ENCODE data around the gene HMGA1. TPM values are rescaled to one million over a fixed set of nuclear protein-coding genes. Genes with fewer than 3 reads are reported as not detected.

The HMGA1 gene
- total RNA-seq, 1 experiment from 2014 or later: 2,446 TPM

DNA sequence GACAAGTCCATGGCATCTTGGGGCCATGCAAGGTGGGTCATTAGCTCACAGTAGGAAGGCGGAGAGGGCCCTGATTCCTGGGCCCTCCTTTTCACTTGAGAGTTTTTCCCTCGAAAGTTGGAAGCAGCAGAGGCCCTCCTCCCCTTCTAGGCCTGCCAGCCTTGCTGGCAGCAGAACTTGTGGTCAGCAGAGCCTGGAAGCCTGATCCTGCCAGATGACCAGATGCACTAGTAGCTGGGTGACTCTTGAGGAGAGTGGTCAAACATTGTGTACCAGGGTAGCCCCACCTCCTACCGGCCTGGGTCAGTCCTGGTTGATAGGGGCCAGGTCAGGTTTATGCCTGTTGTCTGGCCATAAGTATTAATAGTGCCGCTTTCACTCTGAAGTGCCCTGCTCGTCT, 3.8 kb upstream of the HMGA1 start:
- no peaks in the 10 kb centered on the region for H3K36me3 Mint-ChIP-seq
- no peaks in the 10 kb centered on the region for H3K27me3 Mint-ChIP-seq (ENCODE audit: low read depth)
- no peak for DNase-seq (ENCODE audit: low spot score)
- ChIA-PET CTCF (interaction anchor here (1.2 to 1.5 kb wide), 4 partner anchors 17 to 69 kb away, joined by 3 to 10 read pairs (median 4); no protein-coding TSS in a partner anchor), POLR2A (interaction anchor here (1.0 to 2.5 kb wide), 4 partner anchors 9 to 31 kb away, joined by 3 to 17 read pairs (median 6); partner anchors contain the start of gene SMIM29)
- no peak for TF ChIP-seq TP53 (CRISPR knock-in tag; IDR thresholded peaks at IDR 0.05)
- TF ChIP-seq ZNF219 (CRISPR knock-in tag; IDR thresholded peaks at IDR 0.05; ENCODE audit: borderline replicate concordance): no peak
- no peak for TF ChIP-seq ZNF532 (CRISPR knock-in tag; IDR thresholded peaks at IDR 0.05; ENCODE audit: borderline replicate concordance)
- TF ChIP-seq, protein P1, sequence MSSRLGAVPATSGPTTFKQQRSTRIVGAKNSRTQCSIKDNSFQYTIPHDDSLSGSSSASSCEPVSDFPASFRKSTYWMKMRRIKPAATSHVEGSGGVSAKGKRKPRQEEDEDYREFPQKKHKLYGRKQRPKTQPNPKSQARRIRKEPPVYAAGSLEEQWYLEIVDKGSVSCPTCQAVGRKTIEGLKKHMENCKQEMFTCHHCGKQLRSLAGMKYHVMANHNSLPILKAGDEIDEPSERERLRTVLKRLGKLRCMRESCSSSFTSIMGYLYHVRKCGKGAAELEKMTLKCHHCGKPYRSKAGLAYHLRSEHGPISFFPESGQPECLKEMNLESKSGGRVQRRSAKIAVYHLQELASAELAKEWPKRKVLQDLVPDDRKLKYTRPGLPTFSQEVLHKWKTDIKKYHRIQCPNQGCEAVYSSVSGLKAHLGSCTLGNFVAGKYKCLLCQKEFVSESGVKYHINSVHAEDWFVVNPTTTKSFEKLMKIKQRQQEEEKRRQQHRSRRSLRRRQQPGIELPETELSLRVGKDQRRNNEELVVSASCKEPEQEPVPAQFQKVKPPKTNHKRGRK (CRISPR knock-in tag; IDR thresholded peaks at IDR 0.05; ENCODE audit: borderline replicate concordance): no peak
- TF ChIP-seq FOXJ3 (CRISPR knock-in tag; IDR thresholded peaks at IDR 0.05; ENCODE audit: borderline replicate concordance): no peak
- no peak for TF ChIP-seq CREB1 (CRISPR knock-in tag; IDR thresholded peaks at IDR 0.05)
- TF ChIP-seq ZNF317 (CRISPR knock-in tag; IDR thresholded peaks at IDR 0.05; ENCODE audit: borderline replicate concordance, low read depth): no peak
- TF ChIP-seq, protein P2, sequence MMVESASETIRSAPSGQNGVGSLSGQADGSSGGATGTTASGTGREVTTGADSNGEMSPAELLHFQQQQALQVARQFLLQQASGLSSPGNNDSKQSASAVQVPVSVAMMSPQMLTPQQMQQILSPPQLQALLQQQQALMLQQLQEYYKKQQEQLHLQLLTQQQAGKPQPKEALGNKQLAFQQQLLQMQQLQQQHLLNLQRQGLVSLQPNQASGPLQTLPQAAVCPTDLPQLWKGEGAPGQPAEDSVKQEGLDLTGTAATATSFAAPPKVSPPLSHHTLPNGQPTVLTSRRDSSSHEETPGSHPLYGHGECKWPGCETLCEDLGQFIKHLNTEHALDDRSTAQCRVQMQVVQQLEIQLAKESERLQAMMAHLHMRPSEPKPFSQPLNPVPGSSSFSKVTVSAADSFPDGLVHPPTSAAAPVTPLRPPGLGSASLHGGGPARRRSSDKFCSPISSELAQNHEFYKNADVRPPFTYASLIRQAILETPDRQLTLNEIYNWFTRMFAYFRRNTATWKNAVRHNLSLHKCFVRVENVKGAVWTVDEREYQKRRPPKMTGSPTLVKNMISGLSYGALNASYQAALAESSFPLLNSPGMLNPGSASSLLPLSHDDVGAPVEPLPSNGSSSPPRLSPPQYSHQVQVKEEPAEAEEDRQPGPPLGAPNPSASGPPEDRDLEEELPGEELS (CRISPR knock-in tag; IDR thresholded peaks at IDR 0.05): no peak
- TF ChIP-seq CDX4 (CRISPR knock-in tag; IDR thresholded peaks at IDR 0.05; ENCODE audit: borderline replicate concordance): no peak
- TF ChIP-seq FOXP1 (CRISPR knock-in tag; IDR thresholded peaks at IDR 0.05; ENCODE audit: borderline replicate concordance): no peak
- TF ChIP-seq ZNF671 (CRISPR knock-in tag; IDR thresholded peaks at IDR 0.05): no peak
- TF ChIP-seq, protein P3, sequence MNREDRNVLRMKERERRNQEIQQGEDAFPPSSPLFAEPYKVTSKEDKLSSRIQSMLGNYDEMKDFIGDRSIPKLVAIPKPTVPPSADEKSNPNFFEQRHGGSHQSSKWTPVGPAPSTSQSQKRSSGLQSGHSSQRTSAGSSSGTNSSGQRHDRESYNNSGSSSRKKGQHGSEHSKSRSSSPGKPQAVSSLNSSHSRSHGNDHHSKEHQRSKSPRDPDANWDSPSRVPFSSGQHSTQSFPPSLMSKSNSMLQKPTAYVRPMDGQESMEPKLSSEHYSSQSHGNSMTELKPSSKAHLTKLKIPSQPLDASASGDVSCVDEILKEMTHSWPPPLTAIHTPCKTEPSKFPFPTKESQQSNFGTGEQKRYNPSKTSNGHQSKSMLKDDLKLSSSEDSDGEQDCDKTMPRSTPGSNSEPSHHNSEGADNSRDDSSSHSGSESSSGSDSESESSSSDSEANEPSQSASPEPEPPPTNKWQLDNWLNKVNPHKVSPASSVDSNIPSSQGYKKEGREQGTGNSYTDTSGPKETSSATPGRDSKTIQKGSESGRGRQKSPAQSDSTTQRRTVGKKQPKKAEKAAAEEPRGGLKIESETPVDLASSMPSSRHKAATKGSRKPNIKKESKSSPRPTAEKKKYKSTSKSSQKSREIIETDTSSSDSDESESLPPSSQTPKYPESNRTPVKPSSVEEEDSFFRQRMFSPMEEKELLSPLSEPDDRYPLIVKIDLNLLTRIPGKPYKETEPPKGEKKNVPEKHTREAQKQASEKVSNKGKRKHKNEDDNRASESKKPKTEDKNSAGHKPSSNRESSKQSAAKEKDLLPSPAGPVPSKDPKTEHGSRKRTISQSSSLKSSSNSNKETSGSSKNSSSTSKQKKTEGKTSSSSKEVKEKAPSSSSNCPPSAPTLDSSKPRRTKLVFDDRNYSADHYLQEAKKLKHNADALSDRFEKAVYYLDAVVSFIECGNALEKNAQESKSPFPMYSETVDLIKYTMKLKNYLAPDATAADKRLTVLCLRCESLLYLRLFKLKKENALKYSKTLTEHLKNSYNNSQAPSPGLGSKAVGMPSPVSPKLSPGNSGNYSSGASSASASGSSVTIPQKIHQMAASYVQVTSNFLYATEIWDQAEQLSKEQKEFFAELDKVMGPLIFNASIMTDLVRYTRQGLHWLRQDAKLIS (CRISPR knock-in tag; IDR thresholded peaks at IDR 0.05; ENCODE audit: borderline replicate concordance): no peak
- TF ChIP-seq ZNF416 (CRISPR knock-in tag; IDR thresholded peaks at IDR 0.05): no peak
- TF ChIP-seq, protein P4, sequence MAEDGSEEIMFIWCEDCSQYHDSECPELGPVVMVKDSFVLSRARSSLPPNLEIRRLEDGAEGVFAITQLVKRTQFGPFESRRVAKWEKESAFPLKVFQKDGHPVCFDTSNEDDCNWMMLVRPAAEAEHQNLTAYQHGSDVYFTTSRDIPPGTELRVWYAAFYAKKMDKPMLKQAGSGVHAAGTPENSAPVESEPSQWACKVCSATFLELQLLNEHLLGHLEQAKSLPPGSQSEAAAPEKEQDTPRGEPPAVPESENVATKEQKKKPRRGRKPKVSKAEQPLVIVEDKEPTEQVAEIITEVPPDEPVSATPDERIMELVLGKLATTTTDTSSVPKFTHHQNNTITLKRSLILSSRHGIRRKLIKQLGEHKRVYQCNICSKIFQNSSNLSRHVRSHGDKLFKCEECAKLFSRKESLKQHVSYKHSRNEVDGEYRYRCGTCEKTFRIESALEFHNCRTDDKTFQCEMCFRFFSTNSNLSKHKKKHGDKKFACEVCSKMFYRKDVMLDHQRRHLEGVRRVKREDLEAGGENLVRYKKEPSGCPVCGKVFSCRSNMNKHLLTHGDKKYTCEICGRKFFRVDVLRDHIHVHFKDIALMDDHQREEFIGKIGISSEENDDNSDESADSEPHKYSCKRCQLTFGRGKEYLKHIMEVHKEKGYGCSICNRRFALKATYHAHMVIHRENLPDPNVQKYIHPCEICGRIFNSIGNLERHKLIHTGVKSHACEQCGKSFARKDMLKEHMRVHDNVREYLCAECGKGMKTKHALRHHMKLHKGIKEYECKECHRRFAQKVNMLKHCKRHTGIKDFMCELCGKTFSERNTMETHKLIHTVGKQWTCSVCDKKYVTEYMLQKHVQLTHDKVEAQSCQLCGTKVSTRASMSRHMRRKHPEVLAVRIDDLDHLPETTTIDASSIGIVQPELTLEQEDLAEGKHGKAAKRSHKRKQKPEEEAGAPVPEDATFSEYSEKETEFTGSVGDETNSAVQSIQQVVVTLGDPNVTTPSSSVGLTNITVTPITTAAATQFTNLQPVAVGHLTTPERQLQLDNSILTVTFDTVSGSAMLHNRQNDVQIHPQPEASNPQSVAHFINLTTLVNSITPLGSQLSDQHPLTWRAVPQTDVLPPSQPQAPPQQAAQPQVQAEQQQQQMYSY (CRISPR knock-in tag; IDR thresholded peaks at IDR 0.05): no peak
- no peak for TF ChIP-seq ZNF396 (CRISPR knock-in tag; IDR thresholded peaks at IDR 0.05; ENCODE audit: borderline replicate concordance)
- no peak for TF ChIP-seq ERG (CRISPR knock-in tag; IDR thresholded peaks at IDR 0.05)
- no peak for TF ChIP-seq PREB (CRISPR knock-in tag; IDR thresholded peaks at IDR 0.05; ENCODE audit: borderline replicate concordance)
- no peak for ATAC-seq
- H3K4me1 Mint-ChIP-seq: peaks cover 36% of the 10 kb centered on the region
- H3K27ac Mint-ChIP-seq: 0 out of 2 replicates have a peak overlapping the region, but pooled peaks have one; percentile 74
- no peaks in the 10 kb centered on the region for H3K9me3 Mint-ChIP-seq
- no peak overlapping the region; the same call in 1 of the 2 replicates for H3K4me3 Mint-ChIP-seq

Measured in WTC11 (cell line).